PC-9 (cell line): ENCODE measurements around the gene ZCCHC14. TPM values are rescaled to one million over a fixed set of nuclear protein-coding genes. Genes with fewer than 3 reads are reported as not detected.

Experiments
- BruUV-seq: library from RNA; stranded (reverse); fragments of 400-500 nt; replicated peaks from 2 replicates; lab custom pipeline; 2021; lab: Mats Ljungman, UMichigan
- CTCF ChIA-PET: fragments of 300-600 bp; sonication (Branson Sonifier 250); formaldehyde crosslinking; loops from one replicate; lab custom pipeline; 2022; ENCODE audit warnings: antibody characterized with exemption; lab: Charles Lee
- POLR2A ChIA-PET: fragments of 300-600 bp; sonication (Branson Sonifier 250); formaldehyde crosslinking; loops from one replicate; lab custom pipeline; 2022; ENCODE audit warnings: antibody characterized with exemption; ENCODE audit not compliant: unreplicated experiment; lab: Charles Lee
- DNase-seq, 2 experiments: peaks; one replicate each; pipeline versions ENCODE4 v3.0.0 to v3.0.0-alpha.2; 2015 to 2022; ENCODE audit warnings: mixed read lengths in 1 of 2
- H2AFZ ChIP-seq: fragments of 200-600 bp; sonication (generic); 2 replicates; pipeline ENCODE4 v1.8.1; 2017; ENCODE audit warnings: antibody characterized with exemption
- H3F3A ChIP-seq: fragments of 200-600 bp; sonication (generic); 2 replicates; pipeline ENCODE4 v1.8.1; 2017; ENCODE audit warnings: antibody characterized with exemption, mild to moderate bottlenecking, low read depth; ENCODE audit not compliant: insufficient read depth
- H3K27ac ChIP-seq: fragments of 200-600 bp; sonication (generic); 2 replicates; pipeline ENCODE4 v1.6.1; 2016; ENCODE audit warnings: mixed run types
- H3K27me3 ChIP-seq: fragments of 200-600 bp; sonication (generic); 2 replicates; pipeline ENCODE4 v1.6.1; 2016; ENCODE audit warnings: low read depth, mixed run types; ENCODE audit not compliant: insufficient read depth
- H3K36me3 ChIP-seq: fragments of 200-600 bp; sonication (generic); 2 replicates; pipeline ENCODE4 v1.6.1; 2016; ENCODE audit warnings: low read depth, mixed run types
- H3K4me1 ChIP-seq: fragments of 200-600 bp; sonication (generic); replicated peaks from 2 replicates; pipeline ENCODE4 v1.6.1; 2016; ENCODE audit warnings: mixed run types; ENCODE audit not compliant: insufficient read depth
- H3K4me2 ChIP-seq: fragments of 200-600 bp; sonication (generic); 2 replicates; pipeline ENCODE4 v1.6.1; 2017; ENCODE audit warnings: mixed run types
- H3K4me3 ChIP-seq: fragments of 200-600 bp; sonication (generic); 2 replicates; pipeline ENCODE4 v1.6.1; 2016; ENCODE audit warnings: mixed run types
- H3K79me2 ChIP-seq: fragments of 200-600 bp; sonication (generic); 2 replicates; pipeline ENCODE4 v1.6.1; 2017; ENCODE audit warnings: low read depth, mixed run types
- H3K9me2 ChIP-seq: fragments of 200-600 bp; sonication (generic); 2 replicates; pipeline ENCODE4 v1.8.1; 2017; ENCODE audit warnings: mild to moderate bottlenecking; ENCODE audit not compliant: insufficient read depth
- H3K9me3 ChIP-seq: fragments of 200-600 bp; sonication (generic); 2 replicates; pipeline ENCODE4 v1.8.1; 2016; ENCODE audit warnings: low read depth; ENCODE audit not compliant: insufficient read depth
- H4K20me1 ChIP-seq: fragments of 200-600 bp; sonication (generic); 2 replicates; pipeline ENCODE4 v1.8.1; 2017; ENCODE audit not compliant: insufficient read depth
- CTCF ChIP-seq: fragments of 200-600 bp; sonication (generic); conservative IDR thresholded peaks from 2 replicates; pipeline ENCODE4 v1.6.1; 2017; ENCODE audit warnings: mixed run types, antibody characterized with exemption, mild to moderate bottlenecking, moderate library complexity
- EZH2 ChIP-seq: fragments of 200-600 bp; sonication (generic); IDR thresholded peaks from 2 replicates; pipeline ENCODE4 v1.8.0; 2017; ENCODE audit warnings: antibody characterized with exemption, low read depth
- intact Hi-C: fragments of 100-400 bp; cut with micrococcal nuclease; formaldehyde crosslinking; loops from one replicate; pipeline ENCODE4 v1.10.0; 2022; ENCODE audit not compliant: unreplicated experiment
- total RNA-seq: library from RNA; stranded (reverse); gene quantifications from 2 replicates; pipeline ENCODE4 v1.2.3, GENCODE V29; 2021

ZCCHC14 gene
- total RNA-seq, 1 experiment from 2014 or later = 17.9 TPM

GRCh38 chr16:87366930-87367329 is 125.9 kb downstream of the ZCCHC14 start:
- no peak overlapping the region for H3K4me2 ChIP-seq
- no peaks in the 10 kb centered on the region for H3K36me3 ChIP-seq
- POLR2A ChIA-PET = no interaction called here
- no peak overlapping the region for H3K4me3 ChIP-seq
- no TSS peak for BruUV-seq
- DNase-seq = no peak
- H3K9me2 ChIP-seq = no peaks in the 10 kb centered on the region
- peaks cover 8% of the 10 kb centered on the region; the same call in 1 of the 2 replicates for H3K79me2 ChIP-seq
- H3K4me1 ChIP-seq = no peaks in the 10 kb centered on the region
- peaks cover 28% of the 10 kb centered on the region for H4K20me1 ChIP-seq
- CTCF ChIA-PET = no interaction called here
- no peak overlapping the region for H3K27ac ChIP-seq
- no peaks in the 10 kb centered on the region for H3K9me3 ChIP-seq
- H2AFZ ChIP-seq = no peak overlapping the region
- no peaks in the 10 kb centered on the region for H3F3A ChIP-seq
- intact Hi-C loops = no loop called here
- TF ChIP-seq EZH2 (no peak), CTCF (no peak)
- no peaks in the 10 kb centered on the region for H3K27me3 ChIP-seq

GRCh38 chr16:87366288-87366687 is 126.5 kb downstream of the ZCCHC14 start:
- H3F3A ChIP-seq = no peaks in the 10 kb centered on the region
- H2AFZ ChIP-seq = no peak overlapping the region
- no peaks in the 10 kb centered on the region for H3K9me3 ChIP-seq
- H3K27ac ChIP-seq = no peak overlapping the region
- TF ChIP-seq CTCF (no peak), EZH2 (no peak)
- no peak overlapping the region for H3K4me3 ChIP-seq
- BruUV-seq = no TSS peak
- no peaks in the 10 kb centered on the region for H3K9me2 ChIP-seq
- no peak for DNase-seq
- H3K4me2 ChIP-seq = no peak overlapping the region
- 0 out of 2 replicates have a peak, but pooled peaks cover 4% of the 10 kb centered on the region for H3K79me2 ChIP-seq
- H3K27me3 ChIP-seq = no peaks in the 10 kb centered on the region
- POLR2A ChIA-PET = no interaction called here
- no peaks in the 10 kb centered on the region for H3K36me3 ChIP-seq
- peaks cover 22% of the 10 kb centered on the region for H4K20me1 ChIP-seq
- no peaks in the 10 kb centered on the region for H3K4me1 ChIP-seq
- intact Hi-C loops = no loop called here
- CTCF ChIA-PET = interaction anchor here (0.6 kb wide), 1 partner anchor 126 kb away, joined by 3 read pairs; no protein-coding TSS in a partner anchor

GRCh38 chr16:87365021-87365713 is 127.7 kb downstream of the ZCCHC14 start:
- H3K27ac ChIP-seq = no peak overlapping the region
- no peak overlapping the region for H3K4me3 ChIP-seq
- H3K4me2 ChIP-seq = no peak overlapping the region
- 0 out of 2 replicates have a peak, but pooled peaks cover 4% of the 10 kb centered on the region for H3K79me2 ChIP-seq
- intact Hi-C loops = no loop called here
- H3K27me3 ChIP-seq = no peaks in the 10 kb centered on the region
- H3F3A ChIP-seq = no peaks in the 10 kb centered on the region
- H3K9me3 ChIP-seq = no peaks in the 10 kb centered on the region
- TF ChIP-seq CTCF (no peak), EZH2 (no peak)
- POLR2A ChIA-PET = interaction anchor here (0.5 kb wide), 1 partner anchor 20 kb away, joined by 4 read pairs; no protein-coding TSS in a partner anchor
- peaks cover 11% of the 10 kb centered on the region for H4K20me1 ChIP-seq
- no TSS peak for BruUV-seq
- H2AFZ ChIP-seq = no peak overlapping the region
- DNase-seq = no peak
- H3K4me1 ChIP-seq = no peaks in the 10 kb centered on the region
- no peaks in the 10 kb centered on the region for H3K9me2 ChIP-seq
- CTCF ChIA-PET = no interaction called here
- H3K36me3 ChIP-seq = no peaks in the 10 kb centered on the region
